ENCODE measurements around the gene SNTB2. TPM values are rescaled to one million over a fixed set of nuclear protein-coding genes. Genes with fewer than 3 reads are reported as not detected.
"Not testable (repeated sequence)": the region's sequence is repeated elsewhere in the genome, so short reads cannot be mapped to it uniquely, and the experiment has no call there.

The SNTB2 gene
- total RNA-seq, 1 donor, result 35.5 TPM

DNA sequence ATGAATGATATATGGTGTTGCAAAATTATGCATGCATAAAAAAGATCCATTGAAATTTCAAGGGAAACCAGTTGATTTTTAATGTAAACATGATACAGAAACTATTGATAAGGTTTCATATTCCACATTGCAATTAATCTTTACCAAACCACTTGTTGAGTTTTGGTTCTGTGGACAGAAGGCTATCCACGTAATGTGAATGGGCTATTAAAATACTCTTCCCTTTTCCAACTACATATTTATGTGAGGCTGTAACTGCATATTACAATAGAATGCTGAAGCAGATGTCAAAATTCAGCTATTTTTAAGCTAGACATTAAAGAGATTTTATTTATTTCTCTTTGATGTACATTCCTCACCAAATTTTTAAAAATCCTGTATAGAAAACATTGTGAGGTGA is 90.4 kb downstream of the SNTB2 start:
- H3K27ac ChIP-seq (ENCODE audit: low read depth, low read length), result peak overlapping the region; percentile 88
- peaks cover 44% of the 10 kb centered on the region for H3K4me1 ChIP-seq (ENCODE audit: insufficient read depth, low read length)
- no peaks in the 10 kb centered on the region for H4K20me1 ChIP-seq (ENCODE audit: insufficient read depth, low read length)
- H3K4me2 ChIP-seq (ENCODE audit: insufficient read depth, low read length), result peak overlapping the region; percentile 69
- H3K36me3 ChIP-seq (ENCODE audit: insufficient read depth, low read length), result peaks cover 5% of the 10 kb centered on the region
- H3K79me2 ChIP-seq (ENCODE audit: insufficient read depth, low read length), result peaks cover 15% of the 10 kb centered on the region
- no peaks in the 10 kb centered on the region for H3K9me3 ChIP-seq (ENCODE audit: low read depth, low read length)
- no peaks in the 10 kb centered on the region for H3K27me3 ChIP-seq (ENCODE audit: insufficient read depth, low read length)
- TF ChIP-seq, protein P1, sequence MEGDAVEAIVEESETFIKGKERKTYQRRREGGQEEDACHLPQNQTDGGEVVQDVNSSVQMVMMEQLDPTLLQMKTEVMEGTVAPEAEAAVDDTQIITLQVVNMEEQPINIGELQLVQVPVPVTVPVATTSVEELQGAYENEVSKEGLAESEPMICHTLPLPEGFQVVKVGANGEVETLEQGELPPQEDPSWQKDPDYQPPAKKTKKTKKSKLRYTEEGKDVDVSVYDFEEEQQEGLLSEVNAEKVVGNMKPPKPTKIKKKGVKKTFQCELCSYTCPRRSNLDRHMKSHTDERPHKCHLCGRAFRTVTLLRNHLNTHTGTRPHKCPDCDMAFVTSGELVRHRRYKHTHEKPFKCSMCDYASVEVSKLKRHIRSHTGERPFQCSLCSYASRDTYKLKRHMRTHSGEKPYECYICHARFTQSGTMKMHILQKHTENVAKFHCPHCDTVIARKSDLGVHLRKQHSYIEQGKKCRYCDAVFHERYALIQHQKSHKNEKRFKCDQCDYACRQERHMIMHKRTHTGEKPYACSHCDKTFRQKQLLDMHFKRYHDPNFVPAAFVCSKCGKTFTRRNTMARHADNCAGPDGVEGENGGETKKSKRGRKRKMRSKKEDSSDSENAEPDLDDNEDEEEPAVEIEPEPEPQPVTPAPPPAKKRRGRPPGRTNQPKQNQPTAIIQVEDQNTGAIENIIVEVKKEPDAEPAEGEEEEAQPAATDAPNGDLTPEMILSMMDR (IDR thresholded peaks at IDR 0.05; ENCODE audit: extremely low read depth, low read depth, low read length), result no peak
- no peak for DNase-seq (ENCODE audit: insufficient read length, low spot score, missing footprints)
- H2AFZ ChIP-seq (ENCODE audit: low read length), result no peak overlapping the region
- H3K4me3 ChIP-seq (ENCODE audit: insufficient read depth, low read length), result no peak overlapping the region

DNA sequence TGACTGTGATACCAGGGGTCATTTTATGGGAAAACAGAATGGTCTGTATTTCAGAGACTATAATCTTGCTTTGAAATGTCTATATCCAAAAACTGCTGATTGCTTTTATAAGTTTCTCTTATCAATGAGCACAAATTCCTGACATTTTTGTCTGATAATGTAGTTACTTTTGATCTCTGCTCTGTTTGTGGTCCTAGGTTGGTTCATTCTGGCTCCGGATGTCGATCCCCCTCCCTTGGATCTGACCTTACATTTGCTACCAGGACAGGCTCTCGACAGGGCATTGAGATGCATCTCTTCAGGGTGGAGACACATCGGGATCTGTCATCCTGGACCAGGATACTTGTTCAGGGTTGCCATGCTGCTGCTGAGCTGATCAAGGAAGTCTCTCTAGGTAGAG is 96.9 kb downstream of the SNTB2 start:
- peaks cover 24% of the 10 kb centered on the region for H3K4me1 ChIP-seq (ENCODE audit: insufficient read depth, low read length)
- H3K9me3 ChIP-seq (ENCODE audit: low read depth, low read length), result no peaks in the 10 kb centered on the region
- TF ChIP-seq, protein P1 (IDR thresholded peaks at IDR 0.05; ENCODE audit: extremely low read depth, low read depth, low read length), result no peak
- H3K27ac ChIP-seq (ENCODE audit: low read depth, low read length), result no peak overlapping the region
- H3K27me3 ChIP-seq (ENCODE audit: insufficient read depth, low read length), result no peaks in the 10 kb centered on the region
- H3K79me2 ChIP-seq (ENCODE audit: insufficient read depth, low read length), result peaks cover 9% of the 10 kb centered on the region
- H4K20me1 ChIP-seq (ENCODE audit: insufficient read depth, low read length), result no peaks in the 10 kb centered on the region
- peaks cover 24% of the 10 kb centered on the region for H3K36me3 ChIP-seq (ENCODE audit: insufficient read depth, low read length)
- no peak overlapping the region for H3K4me2 ChIP-seq (ENCODE audit: insufficient read depth, low read length)
- DNase-seq (ENCODE audit: insufficient read length, low spot score, missing footprints), result no peak
- H3K4me3 ChIP-seq (ENCODE audit: insufficient read depth, low read length), result no peak overlapping the region
- no peak overlapping the region for H2AFZ ChIP-seq (ENCODE audit: low read length)

DNA sequence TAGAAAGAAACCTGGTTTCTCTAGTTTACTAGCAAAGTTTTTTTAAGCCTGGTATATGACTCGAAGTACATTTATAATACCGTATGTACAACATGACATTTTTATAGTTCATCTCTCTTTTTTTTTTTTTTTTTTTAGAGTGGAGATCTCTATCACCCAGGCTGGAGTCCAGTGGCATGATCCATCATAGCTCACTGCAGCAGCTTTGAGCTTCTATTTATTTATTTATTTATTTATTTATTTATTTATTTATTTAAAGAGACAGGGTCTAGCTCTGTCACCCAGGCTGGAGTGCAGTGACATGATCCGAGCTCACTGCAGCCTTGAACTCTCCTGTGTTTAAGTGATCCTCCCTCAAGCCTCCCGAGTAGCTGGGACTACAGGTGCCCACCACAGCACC is 98.3 kb downstream of the SNTB2 start:
- TF ChIP-seq, protein P1 (IDR thresholded peaks at IDR 0.05; ENCODE audit: extremely low read depth, low read depth, low read length), result no peak
- Histone ChIP-seq H3K79me2 (ENCODE audit: insufficient read depth, low read length) (peaks cover 5% of the 10 kb centered on the region), H4K20me1 (ENCODE audit: insufficient read depth, low read length) (no peaks in the 10 kb centered on the region), H2AFZ (ENCODE audit: low read length) (no peak overlapping the region), H3K4me3 (ENCODE audit: insufficient read depth, low read length) (no peak overlapping the region), H3K36me3 (ENCODE audit: insufficient read depth, low read length) (peaks cover 24% of the 10 kb centered on the region), H3K4me2 (ENCODE audit: insufficient read depth, low read length) (no peak overlapping the region), H3K4me1 (ENCODE audit: insufficient read depth, low read length) (peaks cover 24% of the 10 kb centered on the region), H3K27me3 (ENCODE audit: insufficient read depth, low read length) (no peaks in the 10 kb centered on the region), H3K27ac (ENCODE audit: low read depth, low read length) (no peak overlapping the region), H3K9me3 (ENCODE audit: low read depth, low read length) (no peaks in the 10 kb centered on the region)
- no peak for DNase-seq (ENCODE audit: insufficient read length, low spot score, missing footprints)

DNA sequence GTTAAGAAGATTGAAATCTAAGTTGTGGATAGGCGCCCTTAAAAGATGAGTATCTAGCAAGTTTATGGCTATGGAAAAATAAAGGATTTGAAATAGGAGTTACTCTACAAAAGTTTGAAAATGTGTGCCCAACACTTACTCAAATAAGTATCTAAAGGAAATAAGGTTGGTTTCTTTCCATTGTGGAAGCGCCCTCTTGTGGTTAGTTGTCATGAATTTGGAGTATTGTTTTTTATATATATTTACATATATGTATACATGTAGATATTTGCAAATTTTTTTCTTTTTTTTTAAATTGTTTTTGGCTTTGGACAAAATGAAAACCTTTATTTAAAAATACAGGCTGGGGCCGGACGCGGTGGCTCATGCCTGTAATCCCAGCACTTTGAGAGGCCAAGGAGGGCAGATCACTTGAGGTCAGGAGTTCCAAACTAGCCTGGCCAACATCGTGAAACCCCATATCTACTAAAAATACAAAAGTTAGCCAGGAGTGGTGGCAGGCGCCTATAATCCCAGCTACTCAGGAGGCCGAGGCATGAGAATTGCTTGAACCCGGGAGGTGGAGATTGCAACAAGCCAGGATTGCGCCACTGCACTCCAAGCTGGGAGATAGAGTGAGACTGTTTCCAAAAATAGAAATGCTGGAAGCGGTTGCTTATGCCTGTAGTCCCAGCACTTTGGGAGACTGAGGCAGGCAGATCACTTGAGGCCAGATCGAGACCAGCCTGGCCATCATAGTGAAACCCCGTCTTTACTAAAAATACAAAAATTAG is 100.2 kb downstream of the SNTB2 start:
- DNase-seq (ENCODE audit: insufficient read length, low spot score, missing footprints), result peak; percentile 66
- Histone ChIP-seq H3K9me3 (ENCODE audit: low read depth, low read length) (no peaks in the 10 kb centered on the region), H3K36me3 (ENCODE audit: insufficient read depth, low read length) (peaks cover 24% of the 10 kb centered on the region), H3K27me3 (ENCODE audit: insufficient read depth, low read length) (no peaks in the 10 kb centered on the region), H3K4me3 (ENCODE audit: insufficient read depth, low read length) (no peak overlapping the region), H3K4me1 (ENCODE audit: insufficient read depth, low read length) (peaks cover 24% of the 10 kb centered on the region), H3K79me2 (ENCODE audit: insufficient read depth, low read length) (peaks cover 8% of the 10 kb centered on the region), H3K4me2 (ENCODE audit: insufficient read depth, low read length) (peak overlapping the region; percentile 32), H4K20me1 (ENCODE audit: insufficient read depth, low read length) (peaks cover 2% of the 10 kb centered on the region), H3K27ac (ENCODE audit: low read depth, low read length) (peak overlapping the region; percentile 52), H2AFZ (ENCODE audit: low read length) (no peak overlapping the region)
- TF ChIP-seq, protein P1 (IDR thresholded peaks at IDR 0.05; ENCODE audit: extremely low read depth, low read depth, low read length), result peak; percentile 55

DNA sequence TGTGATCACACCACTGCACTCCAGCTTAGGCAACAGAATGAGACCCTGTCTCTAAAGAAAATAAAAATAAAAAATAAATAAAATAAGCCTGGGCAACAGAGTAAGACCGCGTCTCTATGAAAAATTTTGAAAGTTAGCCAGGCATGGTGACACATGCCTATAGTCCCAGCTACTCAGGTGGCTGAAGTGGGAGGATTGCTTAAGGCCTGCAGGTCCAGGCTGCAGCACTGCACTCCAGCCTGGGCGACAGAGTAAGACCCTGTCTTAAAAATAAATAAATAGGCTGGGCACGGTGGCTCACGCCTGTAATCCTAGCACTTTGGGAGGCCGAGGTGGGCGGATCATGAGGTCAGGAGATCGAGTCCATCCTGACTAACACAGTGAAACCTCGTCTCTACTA is 104.7 kb downstream of the SNTB2 start:
- not testable (repeated sequence) for H3K4me3 ChIP-seq (ENCODE audit: insufficient read depth, low read length); H3K4me2 ChIP-seq (ENCODE audit: insufficient read depth, low read length); H2AFZ ChIP-seq (ENCODE audit: low read length); H3K79me2 ChIP-seq (ENCODE audit: insufficient read depth, low read length); H3K9me3 ChIP-seq (ENCODE audit: low read depth, low read length); H3K36me3 ChIP-seq (ENCODE audit: insufficient read depth, low read length); H3K27ac ChIP-seq (ENCODE audit: low read depth, low read length); H3K27me3 ChIP-seq (ENCODE audit: insufficient read depth, low read length); DNase-seq (ENCODE audit: insufficient read length, low spot score, missing footprints)
- H4K20me1 ChIP-seq (ENCODE audit: insufficient read depth, low read length), result peaks cover 12% of the 10 kb centered on the region
- peaks cover 10% of the 10 kb centered on the region for H3K4me1 ChIP-seq (ENCODE audit: insufficient read depth, low read length)
